Type B pancreatic cell (in vitro differentiated cells): ENCODE data around the gene LPIN2. TPM values are rescaled to one million over a fixed set of nuclear protein-coding genes. Genes with fewer than 3 reads are reported as not detected.
A peak's percentile ranks its signal among the peaks of the same experiment; 100 is the strongest.

Source experiments
- DNase-seq: peaks from one replicate; pipeline ENCODE4 v3.0.0; 2021; ENCODE audit warnings: mixed read lengths; ENCODE audit not compliant: unreplicated experiment; ENCODE audit errors: extremely low spot score
- H3K27ac Mint-ChIP-seq: 2 replicates; pipeline ENCODE4 v1.8.0; 2021; ENCODE audit warnings: mild to moderate bottlenecking, mixed read lengths
- H3K27me3 Mint-ChIP-seq: 2 replicates; pipeline ENCODE4 v1.8.0; 2021; ENCODE audit warnings: mixed read lengths
- H3K36me3 Mint-ChIP-seq: 2 replicates; pipeline ENCODE4 v1.8.0; 2021; ENCODE audit warnings: mixed read lengths
- H3K4me1 Mint-ChIP-seq: one replicate; pipeline ENCODE4 v1.8.0; 2021; ENCODE audit warnings: mixed read lengths; ENCODE audit not compliant: unreplicated experiment
- H3K4me3 Mint-ChIP-seq: 2 replicates; pipeline ENCODE4 v1.8.0; 2021; ENCODE audit warnings: mild to moderate bottlenecking, mixed read lengths
- H3K9me3 Mint-ChIP-seq: 2 replicates; pipeline ENCODE4 v1.8.0; 2021; ENCODE audit warnings: mixed read lengths
- total RNA-seq: library from RNA; stranded (reverse); gene quantifications from 2 replicates; pipeline ENCODE4 v1.2.1, GENCODE V29; 2021; ENCODE audit warnings: low replicate concordance
- TF ChIP-seq, protein P1 (sequence below): fragments of 200-600 bp; sonication (generic); conservative IDR thresholded peaks from 2 replicates; pipeline ENCODE4 v1.5.0; 2021; ENCODE audit warnings: antibody characterized with exemption, mild to moderate bottlenecking

Gene LPIN2
- total RNA-seq, 1 donor from 2014 or later: 26.8 TPM

DNA sequence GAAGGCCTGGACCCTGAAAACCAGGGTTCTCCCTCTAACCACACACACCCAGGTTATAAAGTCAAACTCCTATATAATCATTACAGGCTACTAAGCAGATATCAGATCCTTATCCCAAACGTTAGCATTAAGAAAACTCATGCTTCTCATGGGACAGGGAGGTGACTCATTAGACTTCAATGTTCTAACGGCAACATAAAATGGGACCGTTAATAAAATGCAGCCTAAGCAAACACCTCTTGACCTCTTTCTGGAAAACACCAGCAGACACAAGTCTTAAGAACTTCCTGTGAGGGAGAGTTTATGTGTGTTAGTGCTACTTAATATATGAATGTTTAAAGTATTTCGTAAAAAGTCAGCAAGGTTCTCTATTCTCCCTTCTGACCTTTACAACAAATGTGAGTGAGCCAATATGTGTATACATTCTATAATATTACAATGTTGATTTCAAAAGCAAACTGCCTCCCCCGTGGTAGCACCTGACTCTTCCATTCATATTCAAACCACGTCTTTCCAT lies 31.7 kb downstream of the LPIN2 start:
- DNase-seq: no peak
- H3K4me3 Mint-ChIP-seq: no peak overlapping the region
- H3K4me1 Mint-ChIP-seq: peaks cover 53% of the 10 kb centered on the region
- H3K36me3 Mint-ChIP-seq: peaks cover 7% of the 10 kb centered on the region
- H3K27me3 Mint-ChIP-seq: no peaks in the 10 kb centered on the region
- TF ChIP-seq, protein P1, sequence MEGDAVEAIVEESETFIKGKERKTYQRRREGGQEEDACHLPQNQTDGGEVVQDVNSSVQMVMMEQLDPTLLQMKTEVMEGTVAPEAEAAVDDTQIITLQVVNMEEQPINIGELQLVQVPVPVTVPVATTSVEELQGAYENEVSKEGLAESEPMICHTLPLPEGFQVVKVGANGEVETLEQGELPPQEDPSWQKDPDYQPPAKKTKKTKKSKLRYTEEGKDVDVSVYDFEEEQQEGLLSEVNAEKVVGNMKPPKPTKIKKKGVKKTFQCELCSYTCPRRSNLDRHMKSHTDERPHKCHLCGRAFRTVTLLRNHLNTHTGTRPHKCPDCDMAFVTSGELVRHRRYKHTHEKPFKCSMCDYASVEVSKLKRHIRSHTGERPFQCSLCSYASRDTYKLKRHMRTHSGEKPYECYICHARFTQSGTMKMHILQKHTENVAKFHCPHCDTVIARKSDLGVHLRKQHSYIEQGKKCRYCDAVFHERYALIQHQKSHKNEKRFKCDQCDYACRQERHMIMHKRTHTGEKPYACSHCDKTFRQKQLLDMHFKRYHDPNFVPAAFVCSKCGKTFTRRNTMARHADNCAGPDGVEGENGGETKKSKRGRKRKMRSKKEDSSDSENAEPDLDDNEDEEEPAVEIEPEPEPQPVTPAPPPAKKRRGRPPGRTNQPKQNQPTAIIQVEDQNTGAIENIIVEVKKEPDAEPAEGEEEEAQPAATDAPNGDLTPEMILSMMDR: no peak
- peaks cover 4% of the 10 kb centered on the region for H3K9me3 Mint-ChIP-seq
- no peak overlapping the region for H3K27ac Mint-ChIP-seq

DNA sequence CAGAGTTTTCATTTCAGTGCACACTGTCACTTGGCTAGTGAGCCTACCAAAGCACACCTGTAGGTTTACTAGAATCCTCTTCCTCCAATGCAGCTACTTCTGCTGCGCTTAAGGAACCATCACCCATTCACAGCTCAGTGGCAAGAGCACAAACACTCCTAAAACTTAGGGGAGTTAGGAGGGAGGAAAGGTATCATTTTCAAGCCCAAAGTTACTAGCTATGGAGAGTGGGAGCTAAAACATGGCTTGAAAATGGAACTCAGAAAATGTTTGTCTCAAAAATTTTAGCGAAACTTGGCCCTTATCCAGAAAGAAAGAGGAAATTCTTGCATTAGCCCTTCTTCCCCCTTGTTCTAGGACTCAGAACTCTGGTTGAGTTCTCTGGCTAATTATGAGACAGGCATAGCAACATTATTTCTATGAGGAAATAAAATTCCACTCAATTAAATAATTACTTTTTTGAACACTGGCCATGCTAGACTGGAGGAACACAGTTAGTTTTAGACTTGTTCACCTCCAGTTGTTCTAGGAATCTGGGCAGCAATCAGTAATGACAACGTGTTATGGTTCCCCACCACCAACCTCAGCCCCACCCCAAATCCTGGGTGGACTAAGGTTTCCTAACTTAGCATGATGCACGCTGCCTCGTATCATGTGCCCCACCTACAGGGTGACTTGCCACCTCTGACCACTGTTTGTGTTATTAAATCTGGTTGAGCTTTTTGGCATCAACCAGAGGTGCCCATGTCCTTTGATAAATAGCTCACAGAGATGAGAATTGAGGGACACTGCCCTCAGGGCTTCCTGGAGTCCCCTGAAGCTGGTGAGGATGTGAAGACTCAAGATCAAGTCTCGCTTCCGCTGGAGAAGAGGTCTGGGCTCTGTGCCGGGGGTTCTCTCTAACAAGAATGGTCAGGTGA lies 32.8 kb downstream of the LPIN2 start:
- Mint-ChIP-seq H3K27me3 (no peaks in the 10 kb centered on the region), H3K4me3 (no peak overlapping the region), H3K9me3 (peaks cover 4% of the 10 kb centered on the region), H3K36me3 (peaks cover 3% of the 10 kb centered on the region), H3K27ac (peak overlapping the region; percentile 62), H3K4me1 (peaks cover 48% of the 10 kb centered on the region)
- no peak for DNase-seq
- TF ChIP-seq, protein P1: no peak

DNA sequence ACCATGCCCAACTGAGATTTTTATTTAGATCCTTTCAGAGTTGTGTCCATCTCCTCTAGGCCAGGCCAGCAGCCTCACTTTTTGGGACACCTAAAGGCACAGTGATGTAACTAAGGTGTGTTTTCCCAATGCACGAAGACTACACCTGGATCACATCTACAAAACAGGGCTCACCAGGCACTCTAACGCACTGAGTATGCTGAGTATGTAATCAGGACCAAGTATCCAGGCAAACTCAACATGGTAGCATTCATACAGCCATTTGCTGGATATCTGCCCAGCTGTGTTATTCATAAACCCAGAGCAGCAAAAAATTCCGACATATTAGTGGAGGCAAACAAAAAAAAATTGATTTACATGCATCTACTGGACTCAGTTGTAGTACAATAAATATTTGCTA lies 33.8 kb downstream of the LPIN2 start:
- H3K27ac Mint-ChIP-seq: no peak overlapping the region
- no peak overlapping the region for H3K4me3 Mint-ChIP-seq
- no peaks in the 10 kb centered on the region for H3K27me3 Mint-ChIP-seq
- peaks cover 3% of the 10 kb centered on the region for H3K36me3 Mint-ChIP-seq
- H3K9me3 Mint-ChIP-seq: peaks cover 4% of the 10 kb centered on the region
- TF ChIP-seq, protein P1: no peak
- peaks cover 42% of the 10 kb centered on the region for H3K4me1 Mint-ChIP-seq
- no peak for DNase-seq

DNA sequence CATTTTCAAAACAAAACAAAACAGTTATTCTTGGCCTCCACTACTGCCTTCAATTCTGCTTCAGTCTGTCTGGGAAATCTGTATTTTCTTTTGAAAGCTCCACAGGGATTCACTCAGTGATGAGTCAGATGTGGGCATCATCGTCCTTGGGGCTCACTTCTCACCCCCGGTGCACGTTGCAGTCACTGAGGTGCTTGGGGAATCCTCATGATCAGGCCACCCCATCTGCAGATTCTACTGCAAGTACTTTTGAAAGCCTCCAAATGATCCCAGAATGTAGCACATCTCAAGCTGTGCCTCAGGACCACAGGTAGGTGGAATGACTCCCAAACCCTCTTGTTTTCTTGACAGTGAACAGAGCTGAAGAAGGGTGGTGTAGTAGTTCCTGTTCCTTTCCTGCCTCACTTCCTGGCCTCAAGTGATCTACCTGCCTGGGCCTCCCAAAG lies 34.3 kb downstream of the LPIN2 start:
- Mint-ChIP-seq H3K27ac (no peak overlapping the region), H3K36me3 (peaks cover 3% of the 10 kb centered on the region), H3K4me1 (peaks cover 38% of the 10 kb centered on the region), H3K9me3 (peaks cover 4% of the 10 kb centered on the region), H3K27me3 (no peaks in the 10 kb centered on the region), H3K4me3 (no peak overlapping the region)
- TF ChIP-seq, protein P1: no peak
- DNase-seq: no peak

DNA sequence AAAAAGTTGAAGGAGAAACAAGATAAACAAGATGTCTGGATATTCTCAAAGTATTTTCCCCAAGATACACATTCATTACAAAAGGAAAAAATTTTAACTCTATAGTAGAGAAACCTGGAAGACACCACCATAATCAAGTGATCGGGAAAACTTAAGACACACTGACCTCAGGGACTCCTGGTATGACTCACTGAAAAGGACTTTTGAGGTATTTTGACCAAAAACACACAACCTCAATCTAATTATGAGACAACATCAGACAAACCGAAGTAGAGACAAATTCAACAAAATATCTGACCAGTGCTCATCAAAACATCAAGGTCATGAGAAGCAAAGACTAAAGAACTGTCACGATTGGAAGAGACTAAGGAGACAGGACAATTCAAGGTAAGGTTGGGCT lies 34.7 kb downstream of the LPIN2 start:
- Mint-ChIP-seq H3K36me3 (peaks cover 3% of the 10 kb centered on the region), H3K27ac (no peak overlapping the region), H3K27me3 (no peaks in the 10 kb centered on the region), H3K4me3 (no peak overlapping the region), H3K9me3 (peaks cover 4% of the 10 kb centered on the region), H3K4me1 (peaks cover 38% of the 10 kb centered on the region)
- TF ChIP-seq, protein P1: no peak
- no peak for DNase-seq
